IPS DF 6.9 (cell line): Measurements from ENCODE around the gene OVAAL.
"Not testable (repeated sequence)": the region's sequence is repeated elsewhere in the genome, so short reads cannot be mapped to it uniquely, and the experiment has no call there.

Experiments
- DNase-seq: peaks from one replicate; pipeline ENCODE4 v3.0.0-alpha.2; 2013; ENCODE audit warnings: low read depth, low spot score
- H3K27ac ChIP-seq: one replicate; pipeline ENCODE4 v1.5.1; 2013; ENCODE audit warnings: low read length, control low read depth
- H3K27me3 ChIP-seq: 2 replicates; pipeline ENCODE4 v1.6.1; 2013; ENCODE audit warnings: mild to moderate bottlenecking, low read length; ENCODE audit not compliant: control insufficient read depth, insufficient read depth
- H3K36me3 ChIP-seq: 2 replicates; pipeline ENCODE4 v1.6.1; 2013; ENCODE audit warnings: low read length; ENCODE audit not compliant: control insufficient read depth, insufficient read depth
- H3K4me1 ChIP-seq: 2 replicates; pipeline ENCODE4 v1.6.1; 2013; ENCODE audit warnings: low read length; ENCODE audit not compliant: control insufficient read depth, insufficient read depth
- H3K4me3 ChIP-seq: 2 replicates; pipeline ENCODE4 v1.5.1; 2013; ENCODE audit warnings: mild to moderate bottlenecking, low read length
- H3K9me3 ChIP-seq: 2 replicates; pipeline ENCODE4 v1.6.1; 2013; ENCODE audit warnings: low read length, inconsistent platforms; ENCODE audit not compliant: control insufficient read depth, insufficient read depth
- WGBS: extraction: QIAGEN DNeasy Blood & Tissue Kit; methylation state at CpG from one replicate; pipeline ENCODE4 v1.1.7; 2013; ENCODE audit warnings: mixed read lengths, missing lambda C conversion rate; ENCODE audit not compliant: insufficient read length, insufficient coverage; 5-methylcytosine and 5-hydroxymethylcytosine counted together

Gene OVAAL

DNA sequence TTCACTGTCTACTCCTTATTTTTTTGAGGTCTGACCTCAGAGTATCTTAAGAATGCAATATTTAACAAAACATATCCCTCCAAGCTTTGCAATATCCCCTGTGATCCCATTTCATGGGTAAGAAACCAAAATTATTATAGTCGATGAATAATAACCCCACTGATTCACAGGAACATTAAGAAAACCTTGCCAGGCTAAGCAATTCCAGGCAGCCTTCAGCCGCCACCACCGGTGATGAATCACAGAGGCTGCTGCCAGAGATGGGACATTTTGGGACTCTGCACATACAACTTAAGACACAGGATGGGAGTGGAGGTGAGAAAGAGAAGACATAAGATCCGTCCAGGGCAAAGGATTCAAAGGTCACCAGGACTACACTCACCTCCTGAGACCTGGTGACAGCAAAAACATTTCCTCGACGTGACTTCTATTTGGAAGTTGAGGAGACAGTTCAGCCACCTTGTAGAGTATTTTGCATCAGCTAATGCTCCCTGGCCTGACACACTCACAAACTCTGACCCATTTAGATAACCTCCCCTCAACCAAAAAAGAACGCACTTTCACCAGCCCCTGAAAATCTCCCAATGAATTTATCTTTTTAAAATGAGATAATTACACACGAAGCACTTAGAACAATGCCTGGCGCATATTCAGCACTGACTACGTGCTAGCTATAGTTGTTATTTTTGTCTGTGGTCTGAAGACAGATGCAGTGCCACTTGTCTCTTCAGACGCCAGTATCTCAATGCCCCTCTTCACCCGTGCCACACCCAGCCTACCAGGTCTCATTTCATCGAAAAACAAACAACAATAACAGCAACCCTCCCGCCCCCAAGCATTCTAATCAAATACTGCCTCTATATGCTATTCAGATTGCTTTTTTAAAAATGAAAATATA is 17.8 kb upstream of the OVAAL start:
- no peaks in the 10 kb centered on the region for H3K27me3 ChIP-seq
- no CpG with 5 or more reads among the region's 14 CpGs for WGBS
- DNase-seq, result no peak

GRCh38 chr1:180542113-180542837 is 16.5 kb upstream of the OVAAL start:
- WGBS, result no CpG with 5 or more reads among the region's 9 CpGs
- DNase-seq, result no peak
- Histone ChIP-seq H3K4me1 (no peaks in the 10 kb centered on the region), H3K4me3 (no peak overlapping the region), H3K36me3 (no peaks in the 10 kb centered on the region), H3K27me3 (no peaks in the 10 kb centered on the region), H3K9me3 (no peaks in the 10 kb centered on the region), H3K27ac (no peak overlapping the region)

More for the DNA sequence above, 17.8 kb upstream of the OVAAL start:
- no peaks in the 10 kb centered on the region for H3K36me3 ChIP-seq
- H3K4me3 ChIP-seq, result no peak overlapping the region
- H3K4me1 ChIP-seq, result no peaks in the 10 kb centered on the region
- no peak overlapping the region for H3K27ac ChIP-seq
- H3K9me3 ChIP-seq, result no peaks in the 10 kb centered on the region

GRCh38 chr1:180542838-180543145 is 16.0 kb upstream of the OVAAL start:
- H3K36me3 ChIP-seq, result no peaks in the 10 kb centered on the region
- H3K9me3 ChIP-seq, result no peaks in the 10 kb centered on the region
- H3K4me3 ChIP-seq, result no peak overlapping the region
- WGBS, result no CpG with 5 or more reads among the region's 2 CpGs
- no peak overlapping the region for H3K27ac ChIP-seq
- no peak for DNase-seq
- no peaks in the 10 kb centered on the region for H3K27me3 ChIP-seq
- H3K4me1 ChIP-seq, result no peaks in the 10 kb centered on the region

DNA sequence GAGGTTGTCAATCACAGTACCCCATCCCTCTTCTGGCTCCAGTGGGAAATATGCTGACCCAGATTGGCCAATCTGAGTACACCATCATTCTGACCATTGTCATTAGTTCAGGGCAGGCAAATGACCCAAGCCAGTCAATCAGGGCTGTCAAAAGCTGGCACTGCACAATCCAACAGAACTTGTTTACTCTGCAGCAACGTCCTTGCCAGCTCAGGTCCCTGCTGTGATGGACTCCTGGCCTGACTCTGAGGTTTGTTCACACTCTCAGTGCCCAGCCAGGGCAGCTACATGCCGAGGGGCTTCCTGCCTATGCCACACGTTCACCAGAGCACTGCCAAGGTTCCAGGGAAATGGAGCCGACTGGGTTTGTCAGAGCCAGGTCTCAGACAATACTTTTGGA is 14.7 kb upstream of the OVAAL start:
- H3K27me3 ChIP-seq, result no peaks in the 10 kb centered on the region
- H3K9me3 ChIP-seq, result no peaks in the 10 kb centered on the region
- no peak overlapping the region for H3K27ac ChIP-seq
- WGBS, result no CpG with 5 or more reads among the region's 4 CpGs
- H3K4me1 ChIP-seq, result no peaks in the 10 kb centered on the region
- no peaks in the 10 kb centered on the region for H3K36me3 ChIP-seq
- H3K4me3 ChIP-seq, result no peak overlapping the region
- no peak for DNase-seq

- no peak for DNase-seq
- H3K9me3 ChIP-seq, result no peaks in the 10 kb centered on the region
- H3K27ac ChIP-seq, result no peak overlapping the region
- H3K4me1 ChIP-seq, result no peaks in the 10 kb centered on the region
- WGBS, result no CpG with 5 or more reads among the region's 1 CpG
- no peaks in the 10 kb centered on the region for H3K36me3 ChIP-seq
- H3K27me3 ChIP-seq, result no peaks in the 10 kb centered on the region
- no peak overlapping the region for H3K4me3 ChIP-seq
Observed at GRCh38 chr1:180545991-180546390, 12.8 kb upstream of the OVAAL start.

DNA sequence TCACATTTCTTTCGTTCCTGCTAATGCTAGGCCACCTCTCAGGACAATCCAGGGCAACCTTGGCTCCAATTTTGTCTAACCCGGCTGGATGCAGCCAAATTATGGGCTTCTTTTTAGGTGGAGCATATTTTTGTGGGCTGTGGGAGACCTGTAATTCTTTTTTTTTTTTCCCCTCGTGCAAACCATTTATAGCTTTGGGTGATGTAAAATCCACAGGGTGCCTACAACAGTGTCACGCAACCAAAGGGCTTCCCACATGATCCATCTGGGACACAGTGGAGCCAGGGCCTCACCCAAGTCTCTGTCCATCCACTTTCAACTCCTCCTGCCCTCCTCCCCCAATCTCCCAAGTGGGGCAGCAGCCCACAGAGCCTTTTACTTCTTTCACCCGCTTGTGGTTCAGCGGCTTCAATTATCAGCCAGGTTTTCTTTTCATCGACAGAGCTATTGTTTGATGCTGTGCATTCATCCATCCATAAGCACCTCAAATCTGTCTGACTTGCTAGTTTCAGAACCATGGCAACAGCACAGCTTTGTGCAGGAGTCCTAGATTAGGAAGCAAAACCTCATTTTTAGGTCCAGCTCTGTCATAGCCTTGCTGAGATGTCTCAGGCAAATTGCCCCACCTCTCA is 10.0 kb upstream of the OVAAL start:
- H3K27me3 ChIP-seq, result no peaks in the 10 kb centered on the region
- H3K36me3 ChIP-seq, result no peaks in the 10 kb centered on the region
- no CpG with 5 or more reads among the region's 7 CpGs for WGBS
- no peak overlapping the region for H3K27ac ChIP-seq
- H3K4me1 ChIP-seq, result no peaks in the 10 kb centered on the region
- H3K9me3 ChIP-seq, result no peaks in the 10 kb centered on the region
- DNase-seq, result no peak
- H3K4me3 ChIP-seq, result no peak overlapping the region

DNA sequence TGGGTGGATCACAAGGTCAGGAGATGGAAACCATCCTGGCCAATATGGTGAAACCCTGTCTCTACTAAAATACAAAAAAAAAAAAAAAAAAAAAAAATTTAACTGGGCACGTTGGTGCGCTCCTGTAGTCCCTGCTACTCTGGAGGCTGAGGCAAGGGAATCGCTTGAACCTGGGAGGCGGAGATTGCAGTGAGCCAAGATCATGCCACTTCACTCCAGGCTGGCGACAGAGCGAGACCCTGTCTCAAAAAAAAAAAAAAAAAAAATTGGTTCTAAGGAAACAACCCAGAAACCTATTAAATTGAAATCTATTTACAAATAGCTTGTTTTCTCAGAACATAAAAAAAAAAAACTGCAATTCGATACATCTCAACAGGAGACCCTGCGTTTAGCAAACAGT is 9.0 kb upstream of the OVAAL start:
- not testable (repeated sequence) for DNase-seq
- WGBS, result no CpG with 5 or more reads among the region's 8 CpGs

GRCh38 chr1:180550241-180550640 is 8.5 kb upstream of the OVAAL start:
- Histone ChIP-seq H3K27me3 (no peaks in the 10 kb centered on the region), H3K36me3 (no peaks in the 10 kb centered on the region), H3K27ac (no peak overlapping the region), H3K4me3 (no peak overlapping the region), H3K9me3 (no peaks in the 10 kb centered on the region), H3K4me1 (no peaks in the 10 kb centered on the region)
- no peak for DNase-seq
- no CpG with 5 or more reads among the region's 3 CpGs for WGBS

More for the DNA sequence above, 9.0 kb upstream of the OVAAL start:
- not testable (repeated sequence) for H3K36me3 ChIP-seq, H3K4me1 ChIP-seq, H3K4me3 ChIP-seq, H3K27me3 ChIP-seq, H3K9me3 ChIP-seq, H3K27ac ChIP-seq

DNA sequence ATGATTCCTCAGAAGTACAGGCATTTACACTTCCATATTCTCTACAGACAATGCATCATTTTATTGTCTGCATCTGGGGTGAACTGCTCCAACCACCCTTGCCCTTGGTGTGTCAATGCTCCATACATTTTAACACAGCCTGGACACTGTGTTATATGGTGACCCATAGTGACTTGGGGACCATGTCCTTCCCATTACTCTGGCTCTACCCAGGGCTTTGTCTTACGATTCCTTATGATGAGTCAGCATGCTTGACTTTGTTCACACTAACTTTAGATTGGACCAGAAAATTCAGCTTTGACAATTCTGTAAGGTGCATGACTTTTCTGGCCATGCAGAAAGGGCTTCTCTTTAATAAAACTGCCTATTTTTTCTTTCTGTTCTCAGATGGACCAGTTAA is 6.8 kb upstream of the OVAAL start:
- Histone ChIP-seq H3K36me3 (no peaks in the 10 kb centered on the region), H3K27ac (no peak overlapping the region), H3K4me3 (no peak overlapping the region), H3K4me1 (no peaks in the 10 kb centered on the region), H3K9me3 (no peaks in the 10 kb centered on the region), H3K27me3 (no peaks in the 10 kb centered on the region)
- no CpG with 5 or more reads among the region's 1 CpG for WGBS
- no peak for DNase-seq

DNA sequence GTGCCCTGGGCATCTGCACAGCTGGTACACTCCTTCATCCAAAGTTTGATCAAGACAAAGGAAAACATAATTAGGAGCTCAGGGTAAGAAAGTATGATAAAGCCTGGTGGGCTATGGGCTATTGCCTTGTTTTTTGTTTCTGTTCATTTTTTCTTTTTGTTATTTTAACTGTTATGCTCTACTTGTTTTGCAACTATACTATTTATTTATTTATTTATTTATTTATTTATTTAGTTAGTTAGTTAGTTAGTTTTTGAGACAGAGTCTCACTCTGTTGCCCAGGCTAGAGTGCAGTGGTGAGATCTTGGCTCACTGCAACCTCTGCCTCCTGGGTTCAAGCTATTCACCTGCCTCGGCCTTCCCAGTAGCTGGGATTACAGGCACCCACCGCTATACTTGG is 5.7 kb upstream of the OVAAL start:
- H3K27me3 ChIP-seq, H3K4me1 ChIP-seq, DNase-seq, H3K4me3 ChIP-seq, H3K36me3 ChIP-seq, H3K9me3 ChIP-seq, H3K27ac ChIP-seq: not testable (repeated sequence)
- WGBS, result no CpG with 5 or more reads among the region's 2 CpGs
